ENCODE data around the gene REC8. TPM values are rescaled to one million over a fixed set of nuclear protein-coding genes. Genes with fewer than 3 reads are reported as not detected.

The REC8 gene
- total and polyA plus RNA-seq, 2 of the 13 experiments (the other 11 are each of a cell fraction or from before 2014, with no cell fraction given): 3.4 to 14.7 TPM

DNA sequence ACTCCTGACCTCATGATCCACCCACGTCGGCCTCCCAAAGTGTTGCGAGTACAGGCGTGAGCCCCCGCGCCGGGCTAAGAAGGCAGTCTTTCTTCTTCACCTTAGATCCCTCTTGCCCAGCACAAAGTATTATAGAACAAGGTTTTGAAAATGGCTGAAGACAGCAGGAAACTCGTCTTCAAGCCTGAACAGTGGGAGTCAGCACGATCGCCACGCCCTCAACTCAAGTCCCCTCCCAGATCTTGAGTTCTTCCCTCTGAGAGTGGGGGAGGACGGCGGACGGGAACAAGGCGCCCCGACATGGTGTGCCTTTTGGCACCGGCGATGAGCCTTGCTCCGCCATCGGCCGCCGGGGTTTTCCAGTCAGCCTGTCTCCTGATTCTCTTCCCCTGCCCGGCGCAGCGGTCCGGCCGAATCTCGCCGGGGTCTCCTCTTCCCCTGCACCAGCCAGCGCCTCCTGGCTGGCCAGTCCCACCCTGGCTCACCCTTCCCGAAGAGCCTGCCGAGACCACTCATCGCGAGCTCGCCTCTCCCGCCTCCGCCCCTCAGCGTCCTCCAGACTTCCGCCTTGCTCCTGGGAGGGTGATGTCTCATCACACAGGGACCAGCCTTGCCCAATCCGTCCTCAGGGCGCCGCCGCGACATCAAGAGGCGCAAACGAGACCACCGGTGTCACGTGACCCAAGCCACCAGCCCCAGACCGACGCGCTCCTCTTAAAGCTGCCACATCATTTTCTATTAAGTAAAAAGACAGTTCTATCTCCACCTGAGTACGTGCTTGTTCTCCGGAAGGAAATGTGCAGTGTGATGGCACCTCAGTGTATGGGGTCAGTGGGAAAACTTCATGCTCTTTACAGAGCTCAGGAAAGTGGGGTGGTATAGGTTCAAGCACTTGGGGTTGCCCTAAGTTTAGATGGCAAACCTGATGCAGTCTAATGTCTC is 41.3 kb downstream of the REC8 start, which contains the start of gene CHMP4A (continued):
- TF ChIP-seq, protein P1, sequence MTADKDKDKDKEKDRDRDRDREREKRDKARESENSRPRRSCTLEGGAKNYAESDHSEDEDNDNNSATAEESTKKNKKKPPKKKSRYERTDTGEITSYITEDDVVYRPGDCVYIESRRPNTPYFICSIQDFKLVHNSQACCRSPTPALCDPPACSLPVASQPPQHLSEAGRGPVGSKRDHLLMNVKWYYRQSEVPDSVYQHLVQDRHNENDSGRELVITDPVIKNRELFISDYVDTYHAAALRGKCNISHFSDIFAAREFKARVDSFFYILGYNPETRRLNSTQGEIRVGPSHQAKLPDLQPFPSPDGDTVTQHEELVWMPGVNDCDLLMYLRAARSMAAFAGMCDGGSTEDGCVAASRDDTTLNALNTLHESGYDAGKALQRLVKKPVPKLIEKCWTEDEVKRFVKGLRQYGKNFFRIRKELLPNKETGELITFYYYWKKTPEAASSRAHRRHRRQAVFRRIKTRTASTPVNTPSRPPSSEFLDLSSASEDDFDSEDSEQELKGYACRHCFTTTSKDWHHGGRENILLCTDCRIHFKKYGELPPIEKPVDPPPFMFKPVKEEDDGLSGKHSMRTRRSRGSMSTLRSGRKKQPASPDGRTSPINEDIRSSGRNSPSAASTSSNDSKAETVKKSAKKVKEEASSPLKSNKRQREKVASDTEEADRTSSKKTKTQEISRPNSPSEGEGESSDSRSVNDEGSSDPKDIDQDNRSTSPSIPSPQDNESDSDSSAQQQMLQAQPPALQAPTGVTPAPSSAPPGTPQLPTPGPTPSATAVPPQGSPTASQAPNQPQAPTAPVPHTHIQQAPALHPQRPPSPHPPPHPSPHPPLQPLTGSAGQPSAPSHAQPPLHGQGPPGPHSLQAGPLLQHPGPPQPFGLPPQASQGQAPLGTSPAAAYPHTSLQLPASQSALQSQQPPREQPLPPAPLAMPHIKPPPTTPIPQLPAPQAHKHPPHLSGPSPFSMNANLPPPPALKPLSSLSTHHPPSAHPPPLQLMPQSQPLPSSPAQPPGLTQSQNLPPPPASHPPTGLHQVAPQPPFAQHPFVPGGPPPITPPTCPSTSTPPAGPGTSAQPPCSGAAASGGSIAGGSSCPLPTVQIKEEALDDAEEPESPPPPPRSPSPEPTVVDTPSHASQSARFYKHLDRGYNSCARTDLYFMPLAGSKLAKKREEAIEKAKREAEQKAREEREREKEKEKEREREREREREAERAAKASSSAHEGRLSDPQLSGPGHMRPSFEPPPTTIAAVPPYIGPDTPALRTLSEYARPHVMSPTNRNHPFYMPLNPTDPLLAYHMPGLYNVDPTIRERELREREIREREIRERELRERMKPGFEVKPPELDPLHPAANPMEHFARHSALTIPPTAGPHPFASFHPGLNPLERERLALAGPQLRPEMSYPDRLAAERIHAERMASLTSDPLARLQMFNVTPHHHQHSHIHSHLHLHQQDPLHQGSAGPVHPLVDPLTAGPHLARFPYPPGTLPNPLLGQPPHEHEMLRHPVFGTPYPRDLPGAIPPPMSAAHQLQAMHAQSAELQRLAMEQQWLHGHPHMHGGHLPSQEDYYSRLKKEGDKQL (CRISPR knock-in tag; IDR thresholded peaks at IDR 0.05; ENCODE audit: low read depth): peak; percentile 62
- peak; percentile 47 for TF ChIP-seq TGIF2 (CRISPR knock-in tag; IDR thresholded peaks at IDR 0.05)
- TF ChIP-seq, protein P2, sequence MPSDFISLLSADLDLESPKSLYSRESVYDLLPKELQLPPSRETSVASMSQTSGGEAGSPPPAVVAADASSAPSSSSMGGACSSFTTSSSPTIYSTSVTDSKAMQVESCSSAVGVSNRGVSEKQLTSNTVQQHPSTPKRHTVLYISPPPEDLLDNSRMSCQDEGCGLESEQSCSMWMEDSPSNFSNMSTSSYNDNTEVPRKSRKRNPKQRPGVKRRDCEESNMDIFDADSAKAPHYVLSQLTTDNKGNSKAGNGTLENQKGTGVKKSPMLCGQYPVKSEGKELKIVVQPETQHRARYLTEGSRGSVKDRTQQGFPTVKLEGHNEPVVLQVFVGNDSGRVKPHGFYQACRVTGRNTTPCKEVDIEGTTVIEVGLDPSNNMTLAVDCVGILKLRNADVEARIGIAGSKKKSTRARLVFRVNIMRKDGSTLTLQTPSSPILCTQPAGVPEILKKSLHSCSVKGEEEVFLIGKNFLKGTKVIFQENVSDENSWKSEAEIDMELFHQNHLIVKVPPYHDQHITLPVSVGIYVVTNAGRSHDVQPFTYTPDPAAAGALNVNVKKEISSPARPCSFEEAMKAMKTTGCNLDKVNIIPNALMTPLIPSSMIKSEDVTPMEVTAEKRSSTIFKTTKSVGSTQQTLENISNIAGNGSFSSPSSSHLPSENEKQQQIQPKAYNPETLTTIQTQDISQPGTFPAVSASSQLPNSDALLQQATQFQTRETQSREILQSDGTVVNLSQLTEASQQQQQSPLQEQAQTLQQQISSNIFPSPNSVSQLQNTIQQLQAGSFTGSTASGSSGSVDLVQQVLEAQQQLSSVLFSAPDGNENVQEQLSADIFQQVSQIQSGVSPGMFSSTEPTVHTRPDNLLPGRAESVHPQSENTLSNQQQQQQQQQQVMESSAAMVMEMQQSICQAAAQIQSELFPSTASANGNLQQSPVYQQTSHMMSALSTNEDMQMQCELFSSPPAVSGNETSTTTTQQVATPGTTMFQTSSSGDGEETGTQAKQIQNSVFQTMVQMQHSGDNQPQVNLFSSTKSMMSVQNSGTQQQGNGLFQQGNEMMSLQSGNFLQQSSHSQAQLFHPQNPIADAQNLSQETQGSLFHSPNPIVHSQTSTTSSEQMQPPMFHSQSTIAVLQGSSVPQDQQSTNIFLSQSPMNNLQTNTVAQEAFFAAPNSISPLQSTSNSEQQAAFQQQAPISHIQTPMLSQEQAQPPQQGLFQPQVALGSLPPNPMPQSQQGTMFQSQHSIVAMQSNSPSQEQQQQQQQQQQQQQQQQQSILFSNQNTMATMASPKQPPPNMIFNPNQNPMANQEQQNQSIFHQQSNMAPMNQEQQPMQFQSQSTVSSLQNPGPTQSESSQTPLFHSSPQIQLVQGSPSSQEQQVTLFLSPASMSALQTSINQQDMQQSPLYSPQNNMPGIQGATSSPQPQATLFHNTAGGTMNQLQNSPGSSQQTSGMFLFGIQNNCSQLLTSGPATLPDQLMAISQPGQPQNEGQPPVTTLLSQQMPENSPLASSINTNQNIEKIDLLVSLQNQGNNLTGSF (CRISPR knock-in tag; IDR thresholded peaks at IDR 0.05): peak; percentile 95
- TF ChIP-seq KMT2B (CRISPR knock-in tag; IDR thresholded peaks at IDR 0.05): peak; percentile 92; the same call in 1 of the 2 replicates
- peak; percentile 84 for TF ChIP-seq MAZ (IDR thresholded peaks at IDR 0.05; ENCODE audit: borderline replicate concordance, low read depth, low read length)
- peak; percentile 95 for TF ChIP-seq MAZ (CRISPR knock-in tag; IDR thresholded peaks at IDR 0.05; ENCODE audit: low read depth)
- TF ChIP-seq ZNF883 (CRISPR knock-in tag; IDR thresholded peaks at IDR 0.05; ENCODE audit: not compliant biosample characterization): peak; percentile 99
- TF ChIP-seq, protein P3, sequence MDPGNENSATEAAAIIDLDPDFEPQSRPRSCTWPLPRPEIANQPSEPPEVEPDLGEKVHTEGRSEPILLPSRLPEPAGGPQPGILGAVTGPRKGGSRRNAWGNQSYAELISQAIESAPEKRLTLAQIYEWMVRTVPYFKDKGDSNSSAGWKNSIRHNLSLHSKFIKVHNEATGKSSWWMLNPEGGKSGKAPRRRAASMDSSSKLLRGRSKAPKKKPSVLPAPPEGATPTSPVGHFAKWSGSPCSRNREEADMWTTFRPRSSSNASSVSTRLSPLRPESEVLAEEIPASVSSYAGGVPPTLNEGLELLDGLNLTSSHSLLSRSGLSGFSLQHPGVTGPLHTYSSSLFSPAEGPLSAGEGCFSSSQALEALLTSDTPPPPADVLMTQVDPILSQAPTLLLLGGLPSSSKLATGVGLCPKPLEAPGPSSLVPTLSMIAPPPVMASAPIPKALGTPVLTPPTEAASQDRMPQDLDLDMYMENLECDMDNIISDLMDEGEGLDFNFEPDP (CRISPR knock-in tag; conservative IDR thresholded peaks at IDR 0.05): no peak
- peak; percentile 86; the same call in 1 of the 2 replicates for TF ChIP-seq GATA4 (IDR thresholded peaks at IDR 0.05; ENCODE audit: borderline replicate concordance, low read depth)
- peak; percentile 39 for TF ChIP-seq ZNF33B (CRISPR knock-in tag; IDR thresholded peaks at IDR 0.05)
- TF ChIP-seq NFE2L2 (IDR thresholded peaks at IDR 0.05; ENCODE audit: low read length): no peak; the same call in 1 of the 2 replicates
- TF ChIP-seq, protein P4, sequence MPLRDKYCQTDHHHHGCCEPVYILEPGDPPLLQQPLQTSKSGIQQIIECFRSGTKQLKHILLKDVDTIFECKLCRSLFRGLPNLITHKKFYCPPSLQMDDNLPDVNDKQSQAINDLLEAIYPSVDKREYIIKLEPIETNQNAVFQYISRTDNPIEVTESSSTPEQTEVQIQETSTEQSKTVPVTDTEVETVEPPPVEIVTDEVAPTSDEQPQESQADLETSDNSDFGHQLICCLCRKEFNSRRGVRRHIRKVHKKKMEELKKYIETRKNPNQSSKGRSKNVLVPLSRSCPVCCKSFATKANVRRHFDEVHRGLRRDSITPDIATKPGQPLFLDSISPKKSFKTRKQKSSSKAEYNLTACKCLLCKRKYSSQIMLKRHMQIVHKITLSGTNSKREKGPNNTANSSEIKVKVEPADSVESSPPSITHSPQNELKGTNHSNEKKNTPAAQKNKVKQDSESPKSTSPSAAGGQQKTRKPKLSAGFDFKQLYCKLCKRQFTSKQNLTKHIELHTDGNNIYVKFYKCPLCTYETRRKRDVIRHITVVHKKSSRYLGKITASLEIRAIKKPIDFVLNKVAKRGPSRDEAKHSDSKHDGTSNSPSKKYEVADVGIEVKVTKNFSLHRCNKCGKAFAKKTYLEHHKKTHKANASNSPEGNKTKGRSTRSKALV (CRISPR knock-in tag; IDR thresholded peaks at IDR 0.05): peak; percentile 92; the same call in 1 of the 2 replicates
- peak; percentile 99 for TF ChIP-seq GATAD1 (CRISPR knock-in tag; IDR thresholded peaks at IDR 0.05)
- TF ChIP-seq ATF7-NPFF (CRISPR knock-in tag; IDR thresholded peaks at IDR 0.05; ENCODE audit: low read depth): peak; percentile 98

Measured in HepG2 (cell line).